Epithelial cell of esophagus (primary cell): ENCODE data around the gene SLC35F3.
"Not testable (repeated sequence)": the region's sequence is repeated elsewhere in the genome, so short reads cannot be mapped to it uniquely, and the experiment has no call there.

ENCODE experiments used
- DNase-seq: peaks from one replicate; pipeline ENCODE4 v3.0.0; 2010; ENCODE audit warnings: low read depth
- H3K4me3 ChIP-seq: 2 replicates; pipeline ENCODE4 v1.5.1; 2011; ENCODE audit warnings: mild to moderate bottlenecking, low read length, control low read depth
- TF ChIP-seq, protein P1 (sequence below): IDR thresholded peaks from 2 replicates; pipeline ENCODE4 v1.5.1; 2011; ENCODE audit warnings: low read depth, mild to moderate bottlenecking, low read length, control low read depth, inconsistent platforms; ENCODE audit not compliant: insufficient read depth; ENCODE audit errors: missing control alignments

Gene SLC35F3

DNA sequence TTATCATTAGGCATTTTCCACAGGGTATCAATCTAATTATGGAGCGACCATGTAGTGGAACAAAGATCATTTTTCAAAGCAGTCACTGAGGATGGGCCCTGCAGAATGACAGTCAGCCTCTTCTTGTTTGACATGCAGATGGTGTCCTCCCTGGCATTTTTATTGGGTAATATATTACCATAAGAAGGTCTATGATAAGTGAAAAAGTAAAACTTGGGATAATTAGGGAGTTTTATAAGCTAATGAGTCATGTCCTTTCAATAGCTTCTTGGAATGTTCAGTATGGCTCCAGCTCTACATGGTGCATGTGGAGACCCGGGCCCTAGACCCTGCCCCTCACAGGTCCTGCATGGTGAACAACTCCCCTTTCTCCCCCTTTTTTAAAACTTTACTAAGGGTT, 236.5 kb downstream of the SLC35F3 start:
- TF ChIP-seq, protein P1, sequence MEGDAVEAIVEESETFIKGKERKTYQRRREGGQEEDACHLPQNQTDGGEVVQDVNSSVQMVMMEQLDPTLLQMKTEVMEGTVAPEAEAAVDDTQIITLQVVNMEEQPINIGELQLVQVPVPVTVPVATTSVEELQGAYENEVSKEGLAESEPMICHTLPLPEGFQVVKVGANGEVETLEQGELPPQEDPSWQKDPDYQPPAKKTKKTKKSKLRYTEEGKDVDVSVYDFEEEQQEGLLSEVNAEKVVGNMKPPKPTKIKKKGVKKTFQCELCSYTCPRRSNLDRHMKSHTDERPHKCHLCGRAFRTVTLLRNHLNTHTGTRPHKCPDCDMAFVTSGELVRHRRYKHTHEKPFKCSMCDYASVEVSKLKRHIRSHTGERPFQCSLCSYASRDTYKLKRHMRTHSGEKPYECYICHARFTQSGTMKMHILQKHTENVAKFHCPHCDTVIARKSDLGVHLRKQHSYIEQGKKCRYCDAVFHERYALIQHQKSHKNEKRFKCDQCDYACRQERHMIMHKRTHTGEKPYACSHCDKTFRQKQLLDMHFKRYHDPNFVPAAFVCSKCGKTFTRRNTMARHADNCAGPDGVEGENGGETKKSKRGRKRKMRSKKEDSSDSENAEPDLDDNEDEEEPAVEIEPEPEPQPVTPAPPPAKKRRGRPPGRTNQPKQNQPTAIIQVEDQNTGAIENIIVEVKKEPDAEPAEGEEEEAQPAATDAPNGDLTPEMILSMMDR = no peak
- DNase-seq = no peak
- no peak overlapping the region for H3K4me3 ChIP-seq

DNA sequence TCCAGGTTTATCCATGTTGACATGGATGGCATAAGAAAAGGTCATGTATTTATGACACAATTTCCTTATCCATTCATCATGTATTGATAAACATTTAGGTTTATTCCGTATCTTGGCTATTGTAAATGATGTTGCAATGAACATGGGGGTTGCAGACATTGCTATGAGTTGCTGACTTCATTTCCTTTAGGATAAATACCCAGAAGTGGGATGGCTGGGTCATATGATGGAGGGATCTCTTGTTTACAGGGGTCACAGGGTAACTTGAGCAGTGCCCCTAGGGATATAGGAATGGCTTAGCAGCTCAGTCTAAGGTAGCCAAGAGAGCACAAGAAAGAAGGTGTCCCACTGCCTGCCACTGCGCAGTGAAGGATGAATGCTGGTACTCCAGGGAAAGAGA, 239.2 kb downstream of the SLC35F3 start:
- no peak overlapping the region for H3K4me3 ChIP-seq
- DNase-seq = no peak
- TF ChIP-seq, protein P1 = no peak

DNA sequence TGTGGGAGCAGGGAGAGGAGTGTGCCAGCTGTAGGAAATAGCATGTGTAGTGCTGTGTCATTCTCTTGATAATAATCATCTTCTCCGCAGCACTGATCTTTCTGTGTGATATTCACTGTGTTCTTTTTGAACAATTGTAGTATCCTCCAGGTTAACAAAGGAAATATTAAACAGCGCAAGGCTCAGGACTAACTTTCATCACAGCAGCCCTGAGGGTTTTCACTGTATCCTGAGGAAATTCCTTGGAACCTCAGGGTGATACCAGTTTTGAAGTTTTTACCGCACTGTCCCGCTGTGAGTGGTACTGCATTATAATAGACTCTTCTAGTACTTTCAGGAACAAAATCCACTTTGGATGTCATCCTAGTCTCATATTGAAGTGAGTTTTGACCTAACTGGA, 240.4 kb downstream of the SLC35F3 start:
- TF ChIP-seq, protein P1 = no peak
- H3K4me3 ChIP-seq = no peak overlapping the region
- no peak for DNase-seq

DNA sequence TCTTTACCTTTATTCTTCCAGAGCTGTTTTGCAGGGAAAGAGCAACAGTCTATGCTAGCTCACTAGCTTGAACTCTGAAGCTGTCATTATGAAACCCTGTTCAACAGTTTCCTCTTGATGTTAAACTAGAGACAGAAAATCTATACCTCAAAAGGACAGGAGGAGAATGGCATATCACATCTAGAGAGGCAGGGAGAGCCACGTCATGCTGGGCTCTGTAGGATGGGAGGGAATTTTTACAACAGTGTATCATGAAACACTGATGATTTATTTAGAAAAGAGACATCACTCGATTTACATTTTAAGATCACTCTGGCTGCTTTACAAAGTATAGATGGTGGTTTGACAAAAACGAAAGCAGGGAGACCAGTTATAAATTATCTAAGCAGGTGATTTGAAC, 243.9 kb downstream of the SLC35F3 start:
- TF ChIP-seq, protein P1 = no peak
- no peak for DNase-seq
- H3K4me3 ChIP-seq = no peak overlapping the region

DNA sequence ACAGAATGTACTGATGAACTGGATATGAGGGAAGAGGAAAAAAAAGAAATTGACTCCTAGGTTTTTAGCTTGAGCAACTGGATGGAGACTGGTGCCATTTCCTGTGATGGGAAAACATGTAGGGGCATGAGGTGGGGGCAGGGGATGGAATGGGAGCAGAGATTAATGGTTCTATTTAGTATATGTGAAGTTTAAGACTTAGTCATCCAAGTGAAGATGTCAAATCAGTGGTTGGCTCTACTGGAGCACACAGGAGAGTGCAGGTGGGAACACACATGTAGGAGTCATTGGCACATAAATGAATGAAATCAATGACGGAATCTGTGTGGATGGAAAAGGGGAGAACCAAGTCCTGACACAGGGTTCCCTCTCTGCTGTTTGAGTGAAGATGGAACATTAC, 244.3 kb downstream of the SLC35F3 start:
- TF ChIP-seq, protein P1 = no peak
- DNase-seq = peak; percentile 53
- H3K4me3 ChIP-seq = no peak overlapping the region

DNA sequence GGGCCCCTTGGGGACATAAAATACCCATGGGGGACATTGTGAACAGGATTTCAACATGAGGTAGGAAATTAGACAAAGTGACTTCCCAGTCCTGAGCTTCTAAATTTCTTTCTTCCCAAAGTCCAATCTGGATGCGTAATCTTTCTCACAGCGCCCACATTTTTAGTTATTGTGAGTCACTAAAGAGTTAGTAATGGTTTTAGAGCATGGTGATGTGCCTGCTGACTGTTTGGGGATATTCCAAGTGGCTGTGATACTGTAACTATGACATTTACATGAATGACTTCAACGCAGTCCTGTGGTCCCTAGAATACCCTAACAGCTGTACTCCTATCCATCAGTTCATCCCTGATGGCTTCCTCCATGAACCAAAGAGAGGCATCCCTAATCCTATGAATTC, 244.7 kb downstream of the SLC35F3 start:
- DNase-seq = peak; percentile 31
- H3K4me3 ChIP-seq = no peak overlapping the region
- TF ChIP-seq, protein P1 = no peak

DNA sequence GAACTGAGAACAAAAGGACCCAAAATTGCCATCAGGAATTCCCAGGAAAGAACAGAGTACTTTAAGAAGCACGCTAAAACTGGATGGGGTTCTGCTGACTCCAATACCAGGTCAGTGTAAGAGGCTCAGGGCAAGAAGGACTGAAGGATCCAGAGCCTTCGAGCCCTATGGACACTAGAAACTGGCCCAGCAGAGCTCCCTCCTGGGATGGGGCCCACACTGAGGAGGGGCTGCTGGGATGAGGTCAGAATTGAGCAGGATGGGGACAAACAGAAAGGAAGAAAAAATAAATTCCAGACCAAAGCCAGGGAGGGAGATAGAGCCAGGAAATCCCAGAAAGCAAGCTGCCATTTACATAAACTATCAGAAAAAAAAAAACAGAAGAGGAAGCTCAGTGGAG, 246.4 kb downstream of the SLC35F3 start:
- H3K4me3 ChIP-seq = no peak overlapping the region
- DNase-seq = no peak
- TF ChIP-seq, protein P1 = no peak

DNA sequence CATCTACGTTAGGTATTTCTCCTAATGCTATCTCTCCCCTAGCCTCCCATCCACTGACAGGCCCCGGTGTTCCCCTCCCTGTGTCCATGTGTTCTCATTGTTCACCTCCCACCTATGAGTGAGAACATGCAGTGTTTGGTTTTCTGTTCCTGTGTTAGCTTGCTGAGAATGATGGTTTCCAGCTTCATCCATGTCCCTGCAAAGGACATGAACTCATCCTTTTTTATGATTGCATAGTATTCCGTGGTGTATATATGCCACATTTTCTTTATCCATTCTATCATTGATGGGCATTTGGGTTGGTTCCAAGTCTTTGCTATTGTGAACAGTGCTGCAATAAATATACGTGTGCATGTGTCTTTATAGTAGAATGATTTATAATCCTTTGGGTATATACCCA, 247.9 kb downstream of the SLC35F3 start:
- DNase-seq = not testable (repeated sequence)

More for the DNA sequence above, 247.9 kb downstream of the SLC35F3 start:
- not testable (repeated sequence) for H3K4me3 ChIP-seq
